HEK293T (cell line): ENCODE measurements around the gene PRB2.

Experiments
- BHLHE40 ChIP-seq: fragments of 450-650 bp; IDR thresholded peaks from 2 replicates; pipeline ENCODE4 v1.6.1; 2016; ENCODE audit warnings: mild to moderate bottlenecking, moderate library complexity, borderline replicate concordance
- CTBP1 ChIP-seq: fragments of 450-650 bp; IDR thresholded peaks from 2 replicates; pipeline ENCODE4 v1.6.1; 2016; ENCODE audit warnings: borderline replicate concordance
- FOXA1 ChIP-seq: fragments of 450-650 bp; IDR thresholded peaks from 2 replicates; pipeline ENCODE4 v1.6.1; 2016; ENCODE audit warnings: mild to moderate bottlenecking
- FOXM1 ChIP-seq: fragments of 450-650 bp; IDR thresholded peaks from 2 replicates; pipeline ENCODE4 v1.6.1; 2017; ENCODE audit warnings: mild to moderate bottlenecking, borderline replicate concordance
- L3MBTL2 ChIP-seq: fragments of 450-650 bp; conservative IDR thresholded peaks from 2 replicates; pipeline ENCODE4 v1.6.1; 2016; ENCODE audit warnings: mild to moderate bottlenecking
- SP1 ChIP-seq: fragments of 450-650 bp; IDR thresholded peaks from 2 replicates; pipeline ENCODE4 v1.6.1; 2017
- SUZ12 ChIP-seq: fragments of 450-650 bp; IDR thresholded peaks from 2 replicates; pipeline ENCODE4 v1.6.1; 2016; ENCODE audit warnings: mild to moderate bottlenecking
- ZNF384 ChIP-seq: fragments of 450-650 bp; IDR thresholded peaks from 2 replicates; pipeline ENCODE4 v1.6.1; 2016

- no peak for TF ChIP-seq ZNF384
- TF ChIP-seq FOXM1 = no peak
- TF ChIP-seq FOXA1 = no peak
- TF ChIP-seq SP1 = no peak
- TF ChIP-seq CTBP1 = no peak
- no peak for TF ChIP-seq BHLHE40
- no peak for TF ChIP-seq SUZ12
- no peak for TF ChIP-seq L3MBTL2
Measured at GRCh38 chr12:11437966-11438365, 42.6 kb upstream of the PRB2 start.
